BE2C (cell line): ENCODE data around the gene MYO1E.
"Not testable (repeated sequence)": the region's sequence is repeated elsewhere in the genome, so short reads cannot be mapped to it uniquely, and the experiment has no call there.

Experiments used
- DNase-seq: peaks from one replicate; pipeline ENCODE4 v3.0.0-alpha.2; 2020
- H3K27me3 ChIP-seq: fragments of 250-450 bp; sonication (Bioruptor Pico); 2 replicates; pipeline ENCODE4 v1.5.1; 2020; ENCODE audit warnings: mild to moderate bottlenecking
- H3K36me3 ChIP-seq: fragments of 250-450 bp; sonication (Bioruptor Pico); 2 replicates; pipeline ENCODE4 v1.5.1; 2020; ENCODE audit warnings: mild to moderate bottlenecking
- H3K4me1 ChIP-seq: fragments of 250-450 bp; sonication (Bioruptor Pico); 2 replicates; pipeline ENCODE4 v1.5.1; 2020
- H3K4me3 ChIP-seq: 2 replicates; pipeline ENCODE4 v1.5.1; 2011; ENCODE audit warnings: low read depth, low read length
- H3K9me3 ChIP-seq: fragments of 250-450 bp; sonication (Bioruptor Pico); 2 replicates; pipeline ENCODE4 v1.5.1; 2020
- CTCF ChIP-seq: IDR thresholded peaks from 2 replicates; pipeline ENCODE4 v1.5.1; 2012; ENCODE audit warnings: mild to moderate bottlenecking, low read depth, low read length

Gene MYO1E

GRCh38 chr15:59170295-59171066 is 202.2 kb downstream of the MYO1E start:
- no peaks in the 10 kb centered on the region for H3K9me3 ChIP-seq
- H3K27me3 ChIP-seq: no peaks in the 10 kb centered on the region
- no peak overlapping the region for H3K4me3 ChIP-seq
- no peak for TF ChIP-seq CTCF
- no peaks in the 10 kb centered on the region for H3K4me1 ChIP-seq
- no peaks in the 10 kb centered on the region for H3K36me3 ChIP-seq
- no peak for DNase-seq

- no peaks in the 10 kb centered on the region for H3K9me3 ChIP-seq
- H3K4me3 ChIP-seq: no peak overlapping the region
- no peak for DNase-seq
- no peaks in the 10 kb centered on the region for H3K36me3 ChIP-seq
- no peaks in the 10 kb centered on the region for H3K27me3 ChIP-seq
- no peaks in the 10 kb centered on the region for H3K4me1 ChIP-seq
- no peak for TF ChIP-seq CTCF
These were observed 203.4 kb downstream of the MYO1E start for GRCh38 chr15:59169251-59169708.

- DNase-seq: no peak
- Histone ChIP-seq H3K4me1 (no peaks in the 10 kb centered on the region), H3K4me3 (no peak overlapping the region), H3K9me3 (no peaks in the 10 kb centered on the region), H3K36me3 (no peaks in the 10 kb centered on the region), H3K27me3 (no peaks in the 10 kb centered on the region)
- TF ChIP-seq CTCF: no peak
These were observed 204.1 kb downstream of the MYO1E start for GRCh38 chr15:59168536-59168935.

GRCh38 chr15:59166601-59167265 is 205.9 kb downstream of the MYO1E start:
- Histone ChIP-seq H3K27me3 (no peaks in the 10 kb centered on the region), H3K4me3 (no peak overlapping the region), H3K4me1 (no peaks in the 10 kb centered on the region), H3K36me3 (no peaks in the 10 kb centered on the region), H3K9me3 (no peaks in the 10 kb centered on the region)
- no peak for DNase-seq
- no peak for TF ChIP-seq CTCF

GRCh38 chr15:59166166-59166565 is 206.5 kb downstream of the MYO1E start:
- H3K36me3 ChIP-seq: no peaks in the 10 kb centered on the region
- no peaks in the 10 kb centered on the region for H3K27me3 ChIP-seq
- DNase-seq: no peak
- H3K9me3 ChIP-seq: no peaks in the 10 kb centered on the region
- H3K4me3 ChIP-seq: no peak overlapping the region
- no peaks in the 10 kb centered on the region for H3K4me1 ChIP-seq
- TF ChIP-seq CTCF: no peak

GRCh38 chr15:59165726-59166125 is 206.9 kb downstream of the MYO1E start:
- Histone ChIP-seq H3K27me3 (no peaks in the 10 kb centered on the region), H3K4me3 (no peak overlapping the region), H3K9me3 (no peaks in the 10 kb centered on the region), H3K36me3 (no peaks in the 10 kb centered on the region), H3K4me1 (no peaks in the 10 kb centered on the region)
- no peak for TF ChIP-seq CTCF
- DNase-seq: no peak

- not testable (repeated sequence) for H3K4me1 ChIP-seq, DNase-seq, H3K4me3 ChIP-seq, H3K27me3 ChIP-seq, H3K9me3 ChIP-seq, H3K36me3 ChIP-seq
These were observed 210.6 kb downstream of the MYO1E start for GRCh38 chr15:59162080-59162479.
